Activated CD4-positive, alpha-beta T cell treated with anti-CD3 and anti-CD28 coated beads, Interleukin-2, amount 50 U/mL, for 16 hours (primary cell): ENCODE data around the gene KLHDC4.
A peak's percentile ranks its signal among the peaks of the same experiment; 100 is the strongest.

Experiments
- DNase-seq: peaks from one replicate; pipeline ENCODE4 v3.0.0-alpha.2; 2020

Gene KLHDC4

DNA sequence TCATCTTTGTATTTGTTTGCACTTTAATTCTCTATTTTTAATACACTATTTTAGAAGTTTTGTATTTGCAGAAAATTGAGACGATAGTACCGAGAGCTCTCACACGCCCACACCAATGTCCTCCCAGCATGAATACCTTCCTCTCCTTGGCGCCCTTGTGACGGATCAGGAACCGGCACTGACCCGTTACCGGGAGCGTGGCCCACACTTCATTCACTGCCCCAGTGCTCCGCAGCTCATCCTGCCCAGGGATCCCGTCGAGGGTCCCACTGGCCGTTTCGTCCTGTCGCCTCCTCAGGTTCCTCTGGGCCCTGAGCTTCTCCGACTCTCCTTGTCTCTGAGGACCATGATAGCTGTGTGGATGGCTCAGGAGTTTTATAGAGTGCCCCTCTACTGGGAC is 50.6 kb downstream of the KLHDC4 start:
- no peak for DNase-seq

DNA sequence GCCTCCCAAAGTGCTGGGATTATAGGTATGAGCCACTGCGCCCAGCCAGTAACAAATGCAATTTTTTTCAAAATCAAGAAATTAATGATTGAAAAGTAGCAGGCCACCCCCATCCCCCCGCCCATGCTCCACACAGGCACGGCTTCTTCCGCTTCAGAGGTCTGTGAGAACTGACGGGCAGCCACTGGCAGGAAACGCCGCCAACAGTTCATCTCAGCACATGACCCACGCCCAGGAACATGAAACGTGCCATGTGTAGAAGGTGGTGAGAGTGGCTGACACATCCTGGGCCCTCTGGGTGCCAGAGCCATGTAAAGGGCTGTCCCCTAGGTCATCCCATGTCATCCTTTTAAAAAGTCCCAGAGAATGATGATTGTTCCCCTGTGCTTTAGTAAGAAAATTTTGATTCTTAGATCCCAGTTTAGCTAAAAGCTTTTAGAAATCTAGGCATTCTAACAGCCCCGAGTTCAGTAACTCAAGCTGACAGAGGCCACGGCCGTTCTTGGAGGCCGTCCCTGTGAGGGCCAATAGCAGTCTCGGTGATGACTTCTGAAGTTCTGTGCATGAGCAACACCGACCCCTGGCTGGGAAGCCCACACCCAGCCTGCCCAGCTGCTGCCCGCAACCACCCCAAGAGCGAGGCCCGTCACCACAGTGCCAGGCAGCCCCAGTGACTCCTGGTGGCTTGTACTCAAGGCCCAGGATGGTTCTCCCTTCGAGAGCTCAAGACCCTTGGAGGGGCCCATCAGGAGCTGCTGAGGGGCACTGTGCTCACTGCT is 52.1 kb downstream of the KLHDC4 start:
- peak; percentile 80 for DNase-seq

DNA sequence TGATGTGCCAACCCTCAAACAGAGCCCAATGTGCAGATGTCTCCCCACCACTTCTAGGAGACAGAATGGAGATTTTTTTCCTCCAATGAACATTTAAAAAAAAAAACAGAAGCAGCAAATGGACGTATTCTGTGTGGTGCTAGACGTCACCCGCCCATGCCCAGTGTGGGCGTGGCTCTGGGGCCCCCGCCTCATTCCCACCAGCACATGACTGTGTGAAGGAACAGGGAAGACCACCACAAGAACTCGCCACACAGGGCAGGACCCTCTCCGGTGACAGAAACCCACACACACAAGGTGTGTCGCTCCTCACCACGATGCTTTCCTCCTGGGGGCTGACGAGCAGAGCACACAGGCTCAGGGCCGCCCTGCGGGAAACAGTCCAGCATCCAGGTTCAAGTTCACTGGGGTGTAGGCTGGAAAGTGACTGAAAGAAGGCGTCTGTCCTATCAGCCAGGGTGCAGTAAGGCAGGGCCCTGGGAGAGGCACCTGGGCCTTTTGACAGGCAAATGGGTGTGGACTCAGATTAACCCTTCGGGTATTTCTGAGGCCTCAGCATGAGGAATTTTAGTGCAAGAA is 53.5 kb downstream of the KLHDC4 start:
- DNase-seq, result no peak

DNA sequence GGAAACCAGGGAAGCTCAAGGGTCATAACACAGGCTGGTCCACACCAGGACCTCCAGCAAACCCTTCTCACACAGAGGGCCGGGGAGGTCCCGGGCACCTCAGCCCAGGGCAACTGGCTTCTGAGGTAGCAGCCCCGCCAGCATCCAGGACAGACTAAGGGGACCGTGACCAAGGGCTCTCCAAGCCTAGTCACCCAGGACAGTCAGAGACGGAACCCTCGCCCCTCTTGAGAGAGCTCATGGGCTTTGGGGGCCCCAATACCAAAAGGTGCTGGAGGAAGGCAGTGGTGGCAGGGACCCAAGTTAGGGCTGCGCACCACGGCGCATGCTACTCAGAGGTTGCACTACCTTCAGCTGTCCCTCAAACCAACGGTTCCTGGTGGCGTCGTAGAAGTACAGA is 54.9 kb downstream of the KLHDC4 start:
- no peak for DNase-seq

DNA sequence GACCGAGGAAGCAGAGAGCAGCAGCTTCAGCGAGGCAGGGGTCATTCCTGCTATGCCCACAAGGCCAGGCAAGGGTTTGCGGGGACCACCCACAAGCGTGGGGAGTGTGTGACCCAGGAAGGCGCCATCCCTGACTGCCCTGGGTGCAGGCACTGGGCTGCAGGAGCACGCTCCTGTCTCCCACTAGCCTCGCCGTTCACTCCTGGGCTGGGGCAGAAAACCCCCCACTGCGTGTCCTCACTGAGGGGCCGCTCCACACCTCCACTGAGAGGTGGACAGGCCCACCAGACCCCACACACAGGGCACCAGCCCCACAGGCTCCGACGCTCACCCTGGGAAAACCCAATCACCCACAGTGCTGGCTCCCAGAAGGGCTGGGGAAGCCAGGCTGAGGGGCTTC is 56.1 kb downstream of the KLHDC4 start:
- no peak for DNase-seq

DNA sequence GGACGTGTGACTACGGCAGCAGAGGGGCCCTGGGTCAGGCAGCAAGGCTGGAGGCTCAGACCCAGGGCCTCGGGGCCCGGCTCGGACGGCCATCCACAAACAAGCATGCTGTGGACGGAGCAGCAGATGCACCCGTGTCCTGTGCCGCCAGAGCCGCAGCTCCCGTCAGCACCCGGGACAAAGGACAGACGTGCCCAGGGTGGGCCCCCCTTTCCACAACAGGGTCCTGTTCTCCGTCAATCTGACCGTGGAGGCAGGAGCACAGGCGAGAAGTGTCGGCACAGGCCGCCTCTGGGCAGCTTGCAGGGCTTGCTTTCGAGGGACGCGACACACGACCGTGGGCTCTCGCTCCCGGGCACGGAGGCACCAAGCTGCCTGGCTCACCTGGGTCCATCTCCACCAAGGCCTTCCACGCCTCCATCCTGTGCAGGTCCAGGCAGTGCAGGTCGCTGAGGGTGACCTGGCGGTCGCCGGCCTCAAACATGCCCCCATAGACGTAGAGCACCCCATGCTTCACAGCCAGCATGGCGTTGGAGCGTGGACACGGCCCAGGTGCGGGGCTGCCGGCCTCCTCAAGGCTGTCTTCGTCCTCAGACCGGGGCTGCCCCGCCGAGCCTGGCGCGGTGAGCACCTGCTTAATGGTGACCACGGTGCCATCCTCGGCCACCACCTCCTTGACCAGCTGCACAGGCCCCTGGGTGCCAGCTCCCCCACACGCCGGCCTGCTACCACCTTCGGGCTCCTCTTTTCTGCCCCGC is 56.7 kb downstream of the KLHDC4 start:
- DNase-seq, result no peak

DNA sequence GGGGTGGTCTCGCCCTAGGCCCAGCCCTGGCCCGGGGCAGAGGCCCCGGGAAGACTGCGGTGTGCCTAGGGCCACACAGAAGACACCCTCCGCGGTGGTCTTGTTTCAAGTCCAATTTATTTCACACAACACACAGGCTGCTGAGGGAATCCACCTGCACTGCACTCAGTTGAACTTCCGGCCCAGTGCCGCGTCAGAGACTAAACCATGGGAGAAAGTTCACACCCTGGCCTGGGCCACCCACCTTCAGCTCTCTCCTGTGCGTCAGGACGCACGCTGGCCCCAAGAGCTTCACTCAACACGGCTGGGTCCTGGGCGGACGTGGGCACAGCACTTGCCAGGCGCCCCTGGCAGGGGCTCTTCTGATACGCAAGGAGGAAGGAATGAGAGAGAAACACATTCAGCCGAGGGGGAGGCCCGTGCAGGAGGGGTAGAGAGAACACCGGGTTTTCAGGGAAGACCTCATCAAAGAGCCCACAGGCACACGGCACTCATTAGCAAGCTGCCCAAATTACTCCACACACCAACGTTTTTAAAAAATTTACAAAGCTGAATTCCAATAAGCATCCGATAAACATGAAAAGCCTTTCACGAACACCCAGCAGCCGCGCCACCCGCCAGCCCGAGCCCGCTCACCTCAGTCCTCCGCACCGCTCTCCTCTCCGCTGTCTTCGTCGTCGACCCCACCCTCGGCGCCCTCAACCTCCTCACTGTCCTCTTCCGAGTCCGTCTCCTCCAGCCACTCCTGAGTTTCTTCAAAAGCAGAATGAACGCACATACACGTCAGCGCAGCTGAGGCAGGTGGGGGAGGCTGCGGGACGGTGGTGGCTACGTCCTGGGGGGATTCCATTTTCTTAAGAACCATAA is 57.8 kb downstream of the KLHDC4 start:
- DNase-seq, result no peak

DNA sequence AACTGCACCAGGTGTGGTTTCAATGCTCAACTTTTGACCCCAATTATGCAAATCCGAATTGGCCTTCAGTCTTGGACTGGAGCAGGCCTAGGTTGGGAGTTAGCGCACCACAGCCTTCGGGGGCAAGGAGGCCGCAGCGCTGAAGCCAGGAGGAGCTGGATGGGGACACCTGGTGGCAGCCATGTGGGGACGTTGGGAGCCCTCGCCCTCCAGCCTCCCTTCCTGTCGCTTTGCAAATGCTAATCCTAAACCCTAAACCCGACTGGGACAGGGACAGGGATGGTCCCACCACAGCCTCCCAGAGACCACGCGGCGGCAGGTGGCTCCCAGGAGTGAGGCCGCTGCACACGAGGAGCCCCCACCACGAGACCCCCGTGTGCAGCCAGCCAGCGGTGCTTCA is 58.7 kb downstream of the KLHDC4 start:
- DNase-seq, result no peak

DNA sequence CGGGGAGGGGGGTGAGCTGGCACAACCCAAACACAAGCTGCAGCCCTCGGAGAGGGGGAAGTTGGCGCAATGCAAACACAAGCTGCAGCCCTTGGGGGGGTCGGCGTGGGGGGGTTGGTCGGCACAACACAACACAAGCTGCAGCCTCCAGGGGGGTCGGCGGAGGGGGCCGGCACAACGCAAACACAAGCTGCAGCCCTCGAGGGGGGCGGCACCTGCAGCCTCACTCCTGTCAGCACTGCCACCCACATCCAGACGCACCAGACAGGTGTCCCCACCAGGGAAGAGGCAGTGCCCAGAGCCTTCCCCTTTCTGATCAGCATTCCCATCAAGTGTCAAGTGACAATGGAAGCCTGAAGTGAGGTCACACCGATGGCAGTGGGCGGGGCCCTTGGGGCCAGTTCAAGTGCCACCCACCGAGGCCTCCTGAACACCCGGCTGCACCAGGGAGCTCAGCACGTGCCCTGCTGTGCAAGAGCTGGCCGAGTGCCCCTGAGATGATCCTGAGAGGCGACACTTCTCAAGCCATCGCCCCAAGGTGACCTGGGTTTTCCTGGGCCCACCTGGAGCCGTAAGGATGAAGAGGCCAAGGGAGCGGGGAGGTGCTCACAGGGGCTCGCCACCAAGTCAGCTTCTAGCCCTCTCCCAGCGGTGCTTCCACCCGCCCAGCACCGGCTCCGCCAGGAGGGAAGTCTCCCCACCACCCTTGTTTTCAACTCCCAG is 59.3 kb downstream of the KLHDC4 start:
- no peak for DNase-seq

DNA sequence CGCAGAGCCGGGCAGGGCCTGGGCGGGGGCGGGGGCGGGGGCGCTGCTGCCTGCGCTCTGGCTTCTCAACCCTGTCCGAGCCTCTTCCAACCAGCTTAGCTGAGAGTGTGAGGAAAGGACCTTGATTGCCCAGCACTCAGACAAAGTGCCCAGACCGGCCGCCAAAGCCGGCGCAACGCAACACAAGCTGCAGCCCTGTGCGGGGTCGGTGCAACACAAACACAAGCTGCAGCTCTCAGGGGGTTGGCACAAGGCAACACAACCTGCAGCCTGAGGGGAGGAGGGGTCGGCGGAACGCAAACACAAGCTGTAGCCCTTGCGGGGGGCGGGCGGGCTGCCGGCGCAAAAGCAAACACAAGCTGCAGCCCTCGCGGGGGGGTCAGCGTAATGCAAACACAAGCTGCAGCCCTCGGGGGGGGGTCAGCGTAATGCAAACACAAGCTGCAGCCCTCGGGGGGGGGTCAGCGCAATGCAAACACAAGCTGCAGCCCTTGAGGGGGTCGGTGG is 60.0 kb downstream of the KLHDC4 start:
- no peak for DNase-seq

DNA sequence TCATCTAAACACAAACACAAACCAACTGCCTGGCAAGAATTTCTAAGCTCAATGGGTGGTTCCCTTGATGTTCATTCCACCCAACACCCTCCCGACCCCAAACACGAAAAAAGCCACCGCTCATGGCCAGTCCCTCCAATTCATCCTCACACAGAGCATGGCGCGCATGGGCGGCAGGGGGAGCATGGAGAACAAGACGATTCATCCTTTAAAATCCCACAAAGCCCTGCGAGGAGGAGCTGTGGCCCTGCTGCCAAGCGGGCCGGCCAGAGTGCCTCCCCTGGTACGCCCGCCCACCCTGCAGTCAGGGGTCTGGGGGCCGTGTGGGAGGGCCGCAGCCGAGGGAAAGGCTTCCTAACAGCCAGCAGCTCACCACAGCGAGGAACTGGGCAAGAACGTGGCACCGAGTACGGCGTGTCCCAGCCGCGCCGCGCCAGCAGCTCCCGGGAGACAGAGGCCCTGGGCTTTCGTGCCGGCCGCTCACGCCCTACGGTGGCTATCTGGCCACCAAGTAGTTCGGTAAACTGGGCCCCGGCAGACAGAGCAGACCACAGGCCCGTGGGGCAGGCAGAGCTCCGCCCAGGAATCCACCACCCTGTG is 60.9 kb downstream of the KLHDC4 start:
- DNase-seq, result no peak

DNA sequence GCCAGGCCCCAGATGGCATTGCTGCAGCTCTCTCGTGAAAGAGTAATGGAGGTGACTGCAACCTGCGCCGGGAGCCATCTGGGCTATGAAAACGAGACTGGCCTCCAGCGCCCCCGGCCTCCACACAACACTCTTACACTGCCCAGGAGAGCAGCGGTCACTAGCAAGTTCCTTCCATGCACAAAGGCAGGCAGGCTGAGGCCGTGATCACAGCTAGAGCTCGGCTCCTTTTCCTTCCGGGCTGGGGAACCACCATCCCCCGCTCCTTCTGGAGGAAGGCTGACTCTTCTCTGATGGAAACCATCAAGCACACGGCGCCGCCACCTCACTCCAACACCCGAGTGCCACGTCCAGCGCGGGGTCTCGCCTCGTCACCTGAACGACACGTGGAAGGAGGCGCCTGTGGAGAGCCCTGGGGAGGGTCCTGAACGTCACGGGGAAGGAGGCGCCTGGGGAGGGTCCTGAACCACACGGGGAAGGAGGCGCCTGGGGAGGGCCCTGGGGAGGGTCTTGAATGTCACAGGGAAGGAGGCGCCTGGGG is 61.9 kb downstream of the KLHDC4 start:
- no peak for DNase-seq

DNA sequence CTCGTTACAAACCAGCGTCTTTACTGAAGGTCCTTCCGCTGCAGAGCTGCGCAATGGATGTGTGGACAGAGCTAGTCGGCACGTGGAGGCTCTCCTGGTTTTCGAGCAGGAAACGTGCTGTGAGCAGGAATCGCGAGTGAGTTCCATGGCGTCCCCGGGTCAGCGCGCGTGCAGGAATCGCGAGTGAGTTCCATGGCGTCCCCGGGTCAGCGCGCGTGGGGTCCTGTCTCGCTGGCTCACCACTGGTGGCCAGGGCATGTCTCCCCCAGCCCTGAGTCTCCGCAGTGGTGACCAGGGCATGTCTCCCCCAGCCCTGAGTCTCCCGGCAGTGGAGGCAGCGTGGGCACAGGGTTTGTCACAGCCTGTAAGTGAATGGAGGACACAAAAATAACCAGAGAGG is 62.7 kb downstream of the KLHDC4 start:
- no peak for DNase-seq

DNA sequence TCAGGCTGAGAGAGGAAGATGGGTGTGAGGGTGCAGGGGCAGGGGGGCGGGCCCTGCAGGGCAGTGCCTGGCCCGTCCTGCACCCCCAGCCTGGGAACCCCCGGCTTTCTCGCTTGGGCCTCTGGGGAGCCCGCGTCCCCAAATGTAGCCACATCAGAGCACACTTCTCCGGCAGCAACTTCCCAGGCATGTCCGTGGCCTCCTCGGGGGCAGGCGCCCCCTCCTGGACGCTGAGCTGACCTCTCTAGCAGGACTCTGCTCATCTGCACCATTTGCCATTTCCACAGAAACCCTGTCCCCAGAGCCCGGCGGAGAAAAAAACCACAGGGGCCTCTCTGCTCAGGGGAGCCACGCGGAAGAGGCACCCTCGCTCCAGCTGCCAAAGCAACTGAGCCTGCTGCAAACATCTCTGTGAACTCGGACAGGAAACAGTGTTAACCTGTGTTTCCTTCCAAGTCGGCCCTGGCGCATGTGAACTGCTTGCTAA is 63.4 kb downstream of the KLHDC4 start:
- peak; percentile 76 for DNase-seq

DNA sequence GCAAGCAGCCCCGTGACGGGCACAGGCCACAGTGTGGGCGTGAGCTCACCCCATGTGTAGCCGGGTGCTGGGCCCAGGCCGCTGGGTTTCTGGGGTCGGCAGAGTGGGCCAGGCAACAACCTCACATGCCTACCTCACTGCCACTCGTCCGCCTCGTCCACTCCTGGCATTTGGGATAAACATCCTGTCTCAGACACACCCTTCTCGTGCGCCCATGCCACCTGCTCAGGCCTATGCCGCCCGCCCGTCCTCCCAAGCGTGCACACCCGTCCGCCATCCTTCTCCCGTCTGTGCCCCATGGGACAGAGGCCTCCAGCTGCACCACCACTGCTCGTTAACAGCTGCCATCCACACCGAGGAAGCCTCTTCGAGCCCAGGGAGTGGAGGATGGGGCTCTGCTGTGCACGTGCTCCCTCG is 64.3 kb downstream of the KLHDC4 start:
- no peak for DNase-seq

DNA sequence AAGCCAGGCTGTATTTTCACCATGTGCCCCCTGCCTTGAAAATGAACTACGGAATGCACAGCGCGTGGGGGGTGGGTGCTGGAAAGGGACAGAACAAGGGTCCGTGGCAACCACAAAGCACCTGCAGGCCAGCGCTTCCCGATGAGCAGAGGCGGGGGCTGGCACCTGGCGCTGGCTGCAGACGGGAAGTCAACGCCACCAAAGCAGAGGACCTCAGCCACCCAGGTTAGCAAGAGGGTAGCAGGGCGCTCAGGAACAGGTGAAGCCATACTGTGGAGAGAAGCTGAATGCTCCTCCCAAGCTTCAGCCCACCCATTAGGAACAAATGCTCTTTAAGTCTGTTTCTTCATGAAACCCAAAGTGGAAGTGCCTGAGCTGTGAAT is 64.7 kb downstream of the KLHDC4 start:
- no peak for DNase-seq

DNA sequence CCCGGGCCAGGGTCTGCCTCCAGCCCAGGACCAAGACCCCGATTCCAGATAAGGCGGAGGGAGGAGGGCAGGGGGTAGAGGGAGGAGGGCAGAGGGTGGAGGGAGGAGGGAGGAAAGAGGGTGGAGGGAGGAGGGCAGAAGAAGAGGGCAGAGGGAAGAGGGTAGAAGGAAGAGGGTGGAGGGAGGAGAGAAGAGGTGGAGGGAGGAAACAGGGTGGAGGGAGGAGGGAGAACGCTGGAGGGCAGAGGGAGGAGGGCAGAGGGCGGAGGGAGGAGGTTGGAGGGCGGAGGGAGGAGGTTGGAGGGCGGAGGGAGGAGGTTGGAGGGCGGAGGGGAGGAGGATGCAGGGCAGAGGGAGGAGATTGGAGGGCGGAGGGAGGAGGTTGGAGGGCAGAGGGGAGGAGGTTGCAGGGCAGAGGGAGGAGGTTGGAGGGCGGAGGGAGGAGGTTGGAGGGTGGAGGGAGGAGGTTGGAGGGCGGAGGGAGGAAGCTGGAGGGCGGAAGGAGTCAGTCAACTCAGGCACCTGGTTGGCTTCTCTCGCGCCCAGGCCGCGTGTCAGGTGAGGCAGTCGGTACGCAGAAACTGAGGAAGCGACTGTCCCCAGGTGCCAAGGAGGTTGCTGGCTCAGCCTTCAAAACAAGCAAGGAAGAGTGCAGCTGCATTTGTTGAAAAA is 65.2 kb downstream of the KLHDC4 start:
- DNase-seq, result peak; percentile 50

DNA sequence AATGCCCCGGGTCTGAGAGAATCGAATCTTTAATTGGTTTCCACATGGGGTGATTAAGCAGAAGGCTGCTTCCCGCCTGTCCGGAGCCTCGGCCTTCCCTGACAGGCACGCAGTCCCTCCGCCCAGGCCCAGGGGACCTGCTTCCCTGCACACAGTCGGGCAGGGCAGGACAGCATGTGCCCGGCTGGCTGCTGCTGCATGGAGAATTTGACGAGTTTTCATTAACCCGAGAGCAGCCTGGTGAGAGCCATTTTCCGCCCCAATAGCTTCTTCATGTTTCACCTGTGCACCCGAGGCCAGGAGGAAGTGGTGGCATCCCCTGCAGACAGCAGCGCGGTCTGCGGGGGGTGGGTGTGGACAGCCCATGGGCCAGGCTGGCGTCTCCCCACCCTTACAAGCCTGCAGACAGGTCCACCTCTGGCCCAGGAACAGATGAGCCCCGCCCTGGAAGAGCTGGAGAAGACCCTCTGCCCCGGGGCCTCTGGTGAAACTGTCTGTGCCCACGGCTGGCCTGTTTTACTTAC is 67.0 kb downstream of the KLHDC4 start:
- no peak for DNase-seq

DNA sequence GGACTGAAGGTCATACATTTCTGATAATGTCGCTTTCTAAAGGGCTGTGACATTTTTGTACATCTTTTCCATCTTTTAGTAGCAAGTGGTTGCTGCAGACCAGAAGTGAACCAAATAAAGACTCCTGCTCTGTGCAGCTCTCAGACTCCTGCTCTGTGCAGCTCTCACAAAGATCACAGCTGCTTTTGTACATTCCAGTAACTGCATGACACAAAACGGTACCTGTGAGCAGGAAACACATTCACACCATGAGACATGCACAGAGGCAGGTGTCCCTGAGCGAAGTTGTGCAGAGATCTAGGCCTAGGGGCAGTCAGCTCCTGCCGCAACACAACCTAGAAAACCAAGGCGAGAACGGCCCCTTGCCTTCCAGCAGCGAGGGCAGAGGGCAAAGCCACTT is 67.5 kb downstream of the KLHDC4 start:
- DNase-seq, result peak; percentile 77

DNA sequence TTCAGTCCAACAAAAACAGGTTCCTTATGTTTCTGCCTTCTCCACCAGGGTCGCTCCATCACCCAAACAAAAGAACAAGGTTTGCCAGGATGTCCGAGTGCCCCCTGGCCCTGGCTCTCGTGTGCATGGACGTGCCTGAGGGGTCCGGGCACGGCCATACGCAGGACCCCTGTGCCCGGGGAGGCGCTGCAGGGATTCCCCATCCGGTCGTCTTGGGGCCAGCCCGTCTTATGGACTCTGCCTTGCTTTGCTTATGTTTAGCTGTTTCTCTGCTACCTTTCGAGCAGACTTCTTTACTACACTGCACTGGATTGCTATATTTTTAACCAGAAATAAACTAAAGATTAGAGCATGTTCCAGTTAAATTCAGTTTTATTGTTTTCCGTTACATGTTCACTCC is 68.0 kb downstream of the KLHDC4 start:
- DNase-seq, result no peak

DNA sequence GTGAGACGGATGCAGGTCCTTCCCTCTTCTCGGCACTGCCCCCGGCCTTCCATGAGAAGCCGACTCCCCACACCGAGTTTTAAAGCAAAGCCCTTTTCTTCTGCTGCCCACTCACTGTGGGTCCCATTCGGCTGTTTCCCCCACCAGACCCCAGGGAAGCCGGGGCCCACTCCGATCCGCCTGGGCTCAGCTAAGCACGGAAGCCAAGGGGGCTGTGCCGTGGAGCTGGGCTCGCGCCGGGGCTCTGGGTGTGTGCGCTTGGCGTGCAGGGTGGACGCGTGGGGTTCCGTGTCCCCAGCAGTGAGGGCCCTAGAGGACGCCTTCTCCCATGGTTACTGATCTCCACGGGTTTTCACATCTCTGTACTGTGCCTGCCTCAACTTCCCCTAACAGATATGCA is 68.5 kb downstream of the KLHDC4 start:
- no peak for DNase-seq
